HepG2 (cell line): ENCODE measurements around the gene BPHL. TPM values are rescaled to one million over a fixed set of nuclear protein-coding genes. Genes with fewer than 3 reads are reported as not detected.

Experiments used
- ATAC-seq: fragments of 200-7000 bp; cut with Tn5 transposase; 3 replicates; pipeline ENCODE4 v1.9.1; 2020; ENCODE audit warnings: mild to moderate bottlenecking, moderate library complexity
- BruUV-seq: library from RNA; stranded (reverse); fragments of 400-500 nt; replicated peaks from 2 replicates; lab custom pipeline; 2021; lab: Mats Ljungman, UMichigan
- CTCF ChIA-PET: fragments of 300-600 bp; formaldehyde crosslinking; extraction: SDS; loops from one replicate; lab custom pipeline; 2021; ENCODE audit warnings: low total read pairs, inconsistent platforms, low intra/inter-chr PET ratio; lab: Yijun Ruan, JAX
- POLR2A ChIA-PET: fragments of 350-600 bp; sonication (Branson Sonifier 250); formaldehyde crosslinking; loops from one replicate; lab custom pipeline; 2020; ENCODE audit warnings: antibody characterized with exemption, inconsistent platforms; lab: Yijun Ruan, JAX
- DNase-seq: peaks from one replicate; pipeline ENCODE4 v3.0.0-alpha.2; 2015; ENCODE audit warnings: low spot score
- FAIRE-seq: peaks from 3 replicates; lab custom pipeline; 2011; peaks lifted over from hg19 to GRCh38; lab: Jason Lieb, UNC
- H2AFZ ChIP-seq: one replicate; pipeline ENCODE4 v1.6.1; 2011; ENCODE audit warnings: low read length, inconsistent platforms
- H3K27ac ChIP-seq: fragments of 300-600 bp; 3 replicates; pipeline ENCODE4 v1.8.0; 2011; ENCODE audit warnings: mixed run types, mild to moderate bottlenecking, mixed read lengths, low read length, inconsistent platforms; ENCODE audit not compliant: insufficient read depth; ENCODE audit errors: extremely low read length
- H3K27me3 ChIP-seq, 2 experiments: fragments of 200-600 bp in 1 of 2; 2 replicates in 1 of 2; 3 replicates in 1 of 2; pipeline versions ENCODE4 v1.6.0 to v1.8.0; 2011; ENCODE audit warnings: low read length in 2 of 2, mild to moderate bottlenecking in 2 of 2, moderate library complexity in 2 of 2, inconsistent platforms in 1 of 2; ENCODE audit not compliant: insufficient read depth in 2 of 2, control insufficient read depth in 1 of 2
- H3K36me3 ChIP-seq, 2 experiments: fragments of 200-600 bp in 1 of 2; replicated peaks in 1 of 2; 2 replicates in 1 of 2; 3 replicates in 1 of 2; pipeline versions ENCODE4 v1.5.1 to v1.8.0; 2011; ENCODE audit warnings: low read length in 2 of 2, inconsistent platforms in 1 of 2; ENCODE audit not compliant: insufficient read depth in 2 of 2, control insufficient read depth in 1 of 2
- H3K4me1 ChIP-seq: 2 replicates; pipeline ENCODE4 v1.5.1; 2012; ENCODE audit warnings: low read length, inconsistent platforms; ENCODE audit not compliant: insufficient read depth
- H3K4me2 ChIP-seq: 2 replicates; pipeline ENCODE4 v1.6.0; 2011; ENCODE audit warnings: low read depth, low read length, inconsistent platforms
- H3K4me3 ChIP-seq, 3 experiments: fragments of 200-600 bp in 1 of 3; sonication (generic), shearing (Covaris generic) in 1 of 3; replicated peaks in 1 of 3; 2 replicates each; pipeline ENCODE4 v1.5.1; 2011 to 2016; ENCODE audit warnings: low read length in 3 of 3, inconsistent platforms in 2 of 3, low read depth in 2 of 3, mild to moderate bottlenecking in 2 of 3, control low read depth in 1 of 3, mixed read lengths in 1 of 3; ENCODE audit not compliant: insufficient read depth in 1 of 3
- H3K79me2 ChIP-seq: one replicate; pipeline ENCODE4 v1.6.1; 2011; ENCODE audit warnings: low read length, inconsistent platforms; ENCODE audit not compliant: insufficient read depth
- H3K9ac ChIP-seq: 2 replicates; pipeline ENCODE4 v1.6.0; 2011; ENCODE audit warnings: mild to moderate bottlenecking, low read depth, low read length, inconsistent platforms; ENCODE audit not compliant: insufficient read depth
- H3K9me3 ChIP-seq: 2 replicates; pipeline ENCODE4 v1.5.1; 2012; ENCODE audit warnings: mild to moderate bottlenecking, low read length
- H4K20me1 ChIP-seq: 2 replicates; pipeline ENCODE4 v1.6.0; 2011; ENCODE audit warnings: inconsistent platforms, mild to moderate bottlenecking, low read length, moderate library complexity; ENCODE audit not compliant: insufficient read depth
- CBFB ChIP-seq: sonication (generic); formaldehyde crosslinking; IDR thresholded peaks from 2 replicates; pipeline ENCODE4 v1.4.0; 2020; ENCODE audit warnings: missing genetic modification reagents
- CREM ChIP-seq, 2 experiments: sonication (generic) in 1 of 2; formaldehyde crosslinking in 1 of 2; IDR thresholded peaks; 2 replicates each; pipeline versions ENCODE4 v1.4.0 to v1.6.1; 2016 to 2020; ENCODE audit warnings: antibody characterized with exemption in 1 of 2, mild to moderate bottlenecking in 1 of 2, missing genetic modification reagents in 1 of 2
- HNF1B ChIP-seq: sonication (generic); formaldehyde crosslinking; IDR thresholded peaks from 2 replicates; pipeline ENCODE4 v1.5.1; 2020; ENCODE audit warnings: mild to moderate bottlenecking, moderate library complexity, missing genetic modification reagents
- SP2 ChIP-seq: sonication (generic); formaldehyde crosslinking; IDR thresholded peaks from 2 replicates; pipeline ENCODE4 v1.5.1; 2020; ENCODE audit warnings: mild to moderate bottlenecking, missing genetic modification reagents
- ZNF121 ChIP-seq: sonication (generic); formaldehyde crosslinking; IDR thresholded peaks from 2 replicates; pipeline ENCODE4 v1.5.0; 2020; ENCODE audit warnings: mild to moderate bottlenecking, missing genetic modification reagents
- ZNF362 ChIP-seq: sonication (generic); formaldehyde crosslinking; IDR thresholded peaks from 2 replicates; pipeline ENCODE4 v1.4.0; 2020; ENCODE audit warnings: missing genetic modification reagents, mild to moderate bottlenecking, borderline replicate concordance
- ZNF607 ChIP-seq: sonication (generic); formaldehyde crosslinking; IDR thresholded peaks from 2 replicates; pipeline ENCODE4 v1.5.1; 2020; ENCODE audit warnings: missing genetic modification reagents, mild to moderate bottlenecking, borderline replicate concordance
- WGBS: methylation state at CpG from one replicate; pipeline ENCODE4 v1.1.6; 2017; ENCODE audit warnings: low lambda C conversion rate; 5-methylcytosine and 5-hydroxymethylcytosine counted together
- in situ Hi-C: cut with HindIII; loops from 2 replicates; pipeline ENCODE4 v1.10.0; 2017; ENCODE audit warnings: low pct_unique_long_range_greater_than_20kb; ENCODE audit not compliant: extremely low pct_ligation_motif_present
- intact Hi-C: fragments of 100-400 bp; cut with micrococcal nuclease; formaldehyde crosslinking; loops from one replicate; pipeline ENCODE4 v1.10.0; 2022; ENCODE audit not compliant: unreplicated experiment
- polyA plus RNA-seq, 8 experiments: library from polyadenylated mRNA; depleted of rRNA in 3 of 8; stranded (reverse) in 7 of 8; unstranded in 1 of 8; fragments of >200 nt; fragmentation: Illumina TruSeq in 4 of 8; extraction: Trizol in 4 of 8; gene quantifications; 2 replicates each; pipeline versions ENCODE4 v1.2.1 to v1.2.3, GENCODE V29; 2011 to 2016; ENCODE audit warnings: low read depth in 4 of 8, missing spikeins in 1 of 8, mixed read lengths in 1 of 8; ENCODE audit not compliant: insufficient read depth in 1 of 8
- total RNA-seq, 5 experiments: library from RNA; depleted of rRNA; stranded (reverse); fragments of >200 nt; fragmentation: Illumina TruSeq; extraction: Trizol; gene quantifications; 2 replicates each; pipeline ENCODE4 v1.2.3, GENCODE V29; 2016; ENCODE audit warnings: low read depth in 1 of 5
- TF ChIP-seq, protein P1 (sequence below): sonication (generic); formaldehyde crosslinking; conservative IDR thresholded peaks from 2 replicates; pipeline ENCODE4 v1.4.0; 2020; ENCODE audit warnings: mild to moderate bottlenecking, missing genetic modification reagents, moderate library complexity
- TF ChIP-seq, protein P2 (sequence below): sonication (generic); formaldehyde crosslinking; IDR thresholded peaks from 2 replicates; pipeline ENCODE4 v1.5.0; 2020; ENCODE audit warnings: mild to moderate bottlenecking, missing genetic modification reagents

BPHL gene
- total and polyA plus RNA-seq, 2 of the 13 experiments (the other 11 are each of a cell fraction or from before 2014, with no cell fraction given) = 37.8 to 39.5 TPM

DNA sequence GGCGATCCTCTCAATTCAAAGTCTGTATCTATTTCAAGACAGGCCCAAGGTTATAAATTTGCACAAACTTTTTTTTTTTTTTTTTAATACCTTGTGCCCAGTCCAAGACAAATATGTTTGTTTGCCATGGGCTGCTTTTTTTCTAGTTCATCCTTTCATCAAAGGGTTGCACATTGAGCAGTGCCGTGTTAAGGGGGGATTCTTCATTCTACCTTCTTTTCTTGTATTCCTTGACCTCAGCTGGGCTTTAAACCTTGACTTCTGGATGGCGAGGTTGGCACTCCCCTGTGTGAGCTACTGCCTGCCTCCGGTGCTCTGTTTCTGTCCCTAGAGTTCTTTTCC, 42.8 kb upstream of the BPHL start (continued):
- TF ChIP-seq ZNF607 (no peak), ZNF362 (CRISPR knock-in tag) (peak; percentile 90), CBFB (CRISPR knock-in tag) (no peak)
- TF ChIP-seq, protein P1, sequence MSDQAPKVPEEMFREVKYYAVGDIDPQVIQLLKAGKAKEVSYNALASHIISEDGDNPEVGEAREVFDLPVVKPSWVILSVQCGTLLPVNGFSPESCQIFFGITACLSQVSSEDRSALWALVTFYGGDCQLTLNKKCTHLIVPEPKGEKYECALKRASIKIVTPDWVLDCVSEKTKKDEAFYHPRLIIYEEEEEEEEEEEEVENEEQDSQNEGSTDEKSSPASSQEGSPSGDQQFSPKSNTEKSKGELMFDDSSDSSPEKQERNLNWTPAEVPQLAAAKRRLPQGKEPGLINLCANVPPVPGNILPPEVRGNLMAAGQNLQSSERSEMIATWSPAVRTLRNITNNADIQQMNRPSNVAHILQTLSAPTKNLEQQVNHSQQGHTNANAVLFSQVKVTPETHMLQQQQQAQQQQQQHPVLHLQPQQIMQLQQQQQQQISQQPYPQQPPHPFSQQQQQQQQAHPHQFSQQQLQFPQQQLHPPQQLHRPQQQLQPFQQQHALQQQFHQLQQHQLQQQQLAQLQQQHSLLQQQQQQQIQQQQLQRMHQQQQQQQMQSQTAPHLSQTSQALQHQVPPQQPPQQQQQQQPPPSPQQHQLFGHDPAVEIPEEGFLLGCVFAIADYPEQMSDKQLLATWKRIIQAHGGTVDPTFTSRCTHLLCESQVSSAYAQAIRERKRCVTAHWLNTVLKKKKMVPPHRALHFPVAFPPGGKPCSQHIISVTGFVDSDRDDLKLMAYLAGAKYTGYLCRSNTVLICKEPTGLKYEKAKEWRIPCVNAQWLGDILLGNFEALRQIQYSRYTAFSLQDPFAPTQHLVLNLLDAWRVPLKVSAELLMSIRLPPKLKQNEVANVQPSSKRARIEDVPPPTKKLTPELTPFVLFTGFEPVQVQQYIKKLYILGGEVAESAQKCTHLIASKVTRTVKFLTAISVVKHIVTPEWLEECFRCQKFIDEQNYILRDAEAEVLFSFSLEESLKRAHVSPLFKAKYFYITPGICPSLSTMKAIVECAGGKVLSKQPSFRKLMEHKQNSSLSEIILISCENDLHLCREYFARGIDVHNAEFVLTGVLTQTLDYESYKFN (CRISPR knock-in tag) = 0 out of 2 replicates have a peak, but pooled peaks have one; percentile 44
- TF ChIP-seq, all 625 proteins: peak for 13

DNA sequence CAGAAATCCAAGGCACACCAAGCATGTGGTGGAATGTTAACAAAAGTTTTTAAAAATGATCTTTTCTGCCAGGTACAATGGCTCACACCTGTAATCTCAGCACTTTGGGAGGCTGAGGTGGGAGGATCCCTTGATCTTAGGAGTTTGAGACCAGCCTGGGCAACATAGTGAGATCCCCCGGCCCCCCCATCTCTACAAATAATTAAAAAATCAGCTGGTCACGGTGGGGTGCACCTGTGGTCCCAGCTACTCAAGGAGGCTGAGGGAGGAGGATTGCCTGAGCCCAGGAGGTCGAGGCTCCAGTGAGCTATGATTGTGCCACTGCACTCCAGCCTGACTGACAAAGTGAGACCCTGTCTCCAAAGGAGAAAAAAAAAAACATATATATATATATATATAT, 42.2 kb upstream of the BPHL start:
- Histone ChIP-seq H3K36me3 (peaks cover 17 to 45% of the 10 kb centered on the region in 2 experiments), H3K9me3 (no peaks in the 10 kb centered on the region), H4K20me1 (no peaks in the 10 kb centered on the region), H3K4me2 (no peak overlapping the region), H3K9ac (no peak overlapping the region), H3K4me1 (peaks cover 28% of the 10 kb centered on the region), H3K79me2 (peaks cover 47% of the 10 kb centered on the region), H2AFZ (no peak overlapping the region), H3K27me3 (no peaks in the 10 kb centered on the region), H3K27ac (peak overlapping the region; percentile 58), H3K4me3 (no peak overlapping the region)
- no peak for DNase-seq
- CTCF ChIA-PET = no interaction called here
- intact Hi-C loops (no loop called here), in situ Hi-C loops (no loop called here)
- BruUV-seq = no TSS peak
- no peak for ATAC-seq
- WGBS = 89% methylated on average over 3 of the region's 3 CpGs
- no peak for TF ChIP-seq SP2 (CRISPR knock-in tag)
- TF ChIP-seq CREM (IDR thresholded peaks at IDR 0.05) = 0 out of 2 replicates have a peak, but pooled peaks have one; percentile 4
- TF ChIP-seq CREM (CRISPR knock-in tag; IDR thresholded peaks at IDR 0.05) = no peak
- TF ChIP-seq, protein P2, sequence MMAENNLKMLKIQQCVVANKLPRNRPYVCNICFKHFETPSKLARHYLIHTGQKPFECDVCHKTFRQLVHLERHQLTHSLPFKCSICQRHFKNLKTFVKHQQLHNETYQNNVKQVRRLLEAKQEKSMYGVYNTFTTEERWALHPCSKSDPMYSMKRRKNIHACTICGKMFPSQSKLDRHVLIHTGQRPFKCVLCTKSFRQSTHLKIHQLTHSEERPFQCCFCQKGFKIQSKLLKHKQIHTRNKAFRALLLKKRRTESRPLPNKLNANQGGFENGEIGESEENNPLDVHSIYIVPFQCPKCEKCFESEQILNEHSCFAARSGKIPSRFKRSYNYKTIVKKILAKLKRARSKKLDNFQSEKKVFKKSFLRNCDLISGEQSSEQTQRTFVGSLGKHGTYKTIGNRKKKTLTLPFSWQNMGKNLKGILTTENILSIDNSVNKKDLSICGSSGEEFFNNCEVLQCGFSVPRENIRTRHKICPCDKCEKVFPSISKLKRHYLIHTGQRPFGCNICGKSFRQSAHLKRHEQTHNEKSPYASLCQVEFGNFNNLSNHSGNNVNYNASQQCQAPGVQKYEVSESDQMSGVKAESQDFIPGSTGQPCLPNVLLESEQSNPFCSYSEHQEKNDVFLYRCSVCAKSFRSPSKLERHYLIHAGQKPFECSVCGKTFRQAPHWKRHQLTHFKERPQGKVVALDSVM (CRISPR knock-in tag) = peak; percentile 54; the same call in 1 of the 2 replicates
- TF ChIP-seq ZNF121 (CRISPR knock-in tag) = peak; percentile 69
- TF ChIP-seq HNF1B (CRISPR knock-in tag) = no peak
- FAIRE-seq = peak; percentile 51
- POLR2A ChIA-PET = interaction anchor here (1.8 to 2.6 kb wide), 2 partner anchors 13 to 42 kb away, joined by 7 to 8 read pairs; partner anchors contain the start of gene BPHL
